Testis (tissue), 2 donors: ENCODE results near the gene SEMA6A.

Experiments used
- CTCF ChIP-seq, 3 experiments: fragments of 450-650 bp in 2 of 3; fragments of 200-600 bp in 1 of 3; sonication (generic) in 1 of 3; IDR thresholded peaks; one replicate each; pipeline ENCODE4 v1.5.1; 2016 to 2019; ENCODE audit warnings: antibody characterized with exemption in 3 of 3, mild to moderate bottlenecking in 2 of 3, moderate library complexity in 1 of 3
- POLR2A ChIP-seq: fragments of 450-650 bp; IDR thresholded peaks from one replicate; pipeline ENCODE4 v1.6.1; 2017; ENCODE audit warnings: antibody characterized with exemption, mild to moderate bottlenecking, moderate library complexity

GRCh38 chr5:116472274-116472673 lies 102.3 kb downstream of the SEMA6A start:
- TF ChIP-seq POLR2A (no peak), CTCF (IDR thresholded peaks at IDR 0.05) (no peak)
